ENCODE data around the gene KRTAP10-4. TPM values are rescaled to one million over a fixed set of nuclear protein-coding genes. Genes with fewer than 3 reads are reported as not detected.

KRTAP10-4 gene
- total and polyA plus RNA-seq, 2 donors (not counting 3 experiments of a cell fraction or from before 2014, with no cell fraction given), result not detected

GRCh38 chr21:44564099-44564498, 9.4 kb upstream of the KRTAP10-4 start:
- H3K4me1 ChIP-seq (ENCODE audit: control insufficient read depth, extremely low read depth, insufficient read depth, low read length), result no peaks in the 10 kb centered on the region
- H3K9me1 ChIP-seq (replicated peaks; ENCODE audit: control insufficient read depth, extremely low read depth, insufficient read depth, low read length), result no peaks in the 10 kb centered on the region
- dilution Hi-C loops (cut with MboI; ENCODE audit: extremely low pct_ligation_motif_present, low sequenced_read_pairs) (no loop called here), intact Hi-C loops (cut with micrococcal nuclease) (loop anchor here (5.0 kb wide), 1 partner anchor 43 kb away; no protein-coding TSS in a partner anchor)
- no peak overlapping the region for H3K27ac ChIP-seq (ENCODE audit: insufficient read depth, low read depth, low read length)
- no peaks in the 10 kb centered on the region for H3K79me2 ChIP-seq (ENCODE audit: control insufficient read depth, insufficient read depth, low read length)
- no peaks in the 10 kb centered on the region for H3K9me3 ChIP-seq (replicated peaks; ENCODE audit: control insufficient read depth, insufficient read depth, low read length)
- H3K9ac ChIP-seq (replicated peaks; ENCODE audit: extremely low read depth, insufficient read depth, low read length), result no peak overlapping the region
- FAIRE-seq (no peak), DNase-seq (ENCODE audit: low read depth, low spot score) (no peak)
- BruUV-seq (replicated peaks), result no TSS peak
- no peaks in the 10 kb centered on the region for H3K36me3 ChIP-seq (ENCODE audit: control insufficient read depth in 2 of 2, extremely low read depth in 1 of 2, insufficient read depth in 2 of 2, low read length in 2 of 2)
- no peak overlapping the region for H3K4me3 ChIP-seq (replicated peaks in 1 of 3; ENCODE audit: insufficient read depth in 1 of 3, low read depth in 1 of 3, low read length in 3 of 3)
- TF ChIP-seq POLR2AphosphoS5 (IDR thresholded peaks at IDR 0.05; ENCODE audit: insufficient read depth, low read depth, low read length), result no peak
- TF ChIP-seq POLR2A (IDR thresholded peaks at IDR 0.05; ENCODE audit: low read depth, low read length), result no peak
- TF ChIP-seq MYC (IDR thresholded peaks at IDR 0.05; ENCODE audit: low read depth, low read length), result no peak
- TF ChIP-seq MAX (IDR thresholded peaks at IDR 0.05; ENCODE audit: insufficient read depth, insufficient read length), result no peak
- no peak for TF ChIP-seq EZH2 (IDR thresholded peaks at IDR 0.05; ENCODE audit: borderline replicate concordance, low read depth, low read length, severe bottlenecking)
- TF ChIP-seq, protein P1, sequence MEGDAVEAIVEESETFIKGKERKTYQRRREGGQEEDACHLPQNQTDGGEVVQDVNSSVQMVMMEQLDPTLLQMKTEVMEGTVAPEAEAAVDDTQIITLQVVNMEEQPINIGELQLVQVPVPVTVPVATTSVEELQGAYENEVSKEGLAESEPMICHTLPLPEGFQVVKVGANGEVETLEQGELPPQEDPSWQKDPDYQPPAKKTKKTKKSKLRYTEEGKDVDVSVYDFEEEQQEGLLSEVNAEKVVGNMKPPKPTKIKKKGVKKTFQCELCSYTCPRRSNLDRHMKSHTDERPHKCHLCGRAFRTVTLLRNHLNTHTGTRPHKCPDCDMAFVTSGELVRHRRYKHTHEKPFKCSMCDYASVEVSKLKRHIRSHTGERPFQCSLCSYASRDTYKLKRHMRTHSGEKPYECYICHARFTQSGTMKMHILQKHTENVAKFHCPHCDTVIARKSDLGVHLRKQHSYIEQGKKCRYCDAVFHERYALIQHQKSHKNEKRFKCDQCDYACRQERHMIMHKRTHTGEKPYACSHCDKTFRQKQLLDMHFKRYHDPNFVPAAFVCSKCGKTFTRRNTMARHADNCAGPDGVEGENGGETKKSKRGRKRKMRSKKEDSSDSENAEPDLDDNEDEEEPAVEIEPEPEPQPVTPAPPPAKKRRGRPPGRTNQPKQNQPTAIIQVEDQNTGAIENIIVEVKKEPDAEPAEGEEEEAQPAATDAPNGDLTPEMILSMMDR (IDR thresholded peaks at IDR 0.05; ENCODE audit: extremely low read depth in 1 of 2, insufficient read depth in 1 of 2, low read depth in 1 of 2, low read length in 2 of 2), result no peak
- no peak for TF ChIP-seq GATA2 (IDR thresholded peaks at IDR 0.05; ENCODE audit: insufficient read depth, insufficient read length, low read depth, low read length)
- TF ChIP-seq JUN (IDR thresholded peaks at IDR 0.05; ENCODE audit: borderline replicate concordance, insufficient read depth, insufficient read length, low read depth), result no peak
- H3K27me3 ChIP-seq (ENCODE audit: control insufficient read depth in 2 of 2, insufficient read depth in 2 of 2, low read length in 2 of 2), result peaks cover 0 to 3% of the 10 kb centered on the region in 2 experiments
- H3K4me2 ChIP-seq (ENCODE audit: insufficient read depth, low read length), result no peak overlapping the region
- H2AFZ ChIP-seq (ENCODE audit: low read depth, low read length), result no peak overlapping the region
- ChIA-PET CTCF (no interaction called here), POLR2A (no interaction called here)
- H4K20me1 ChIP-seq (replicated peaks; ENCODE audit: control insufficient read depth, extremely low read depth, insufficient read depth, low read length), result no peaks in the 10 kb centered on the region

Data from endothelial cell of umbilical vein (primary cell).